Left colon (tissue), 2 donors: ENCODE data around the gene RPL22. TPM values are rescaled to one million over a fixed set of nuclear protein-coding genes. Genes with fewer than 3 reads are reported as not detected.

Source experiments
- ATAC-seq: fragments of 200-7000 bp; cut with Tn5 transposase; one replicate; pipeline ENCODE4 v1.9.1; 2020; ENCODE audit warnings: mild to moderate bottlenecking, moderate library complexity
- DNase-seq, 2 donors: peaks; one replicate each; pipeline ENCODE4 v3.0.0-alpha.2; 2020
- intact Hi-C, 2 donors: fragments of 100-400 bp; cut with DNase I in 1 of 2; cut with micrococcal nuclease in 1 of 2; formaldehyde crosslinking; loops; one replicate each; pipeline versions ENCODE4 v1.11.2 to v1.14.0; 2022; cut with DNase I, micrococcal nuclease
- total RNA-seq, 2 donors: library from RNA; stranded (reverse); fragmentation: NEBNext Ultra II Directional; extraction: Animal tissue kit (Norgen Biotek cat#: 25700); gene quantifications; one replicate each; pipeline ENCODE4 v1.2.1, GENCODE V29; 2021
- donor health status: DM: no; HTN: no; CAD: no.
- donor health status: DM: yes; HTN: yes; CAD: no.

The RPL22 gene
- total RNA-seq, 2 donors from 2014 or later, result 297 to 352 TPM

GRCh38 chr1:6145864-6146410 is 53.5 kb downstream of the RPL22 start:
- no peak for DNase-seq
- intact Hi-C loops, result no loop called here
- no peak for ATAC-seq

- intact Hi-C loops, result no loop called here
- DNase-seq, result no peak
- ATAC-seq, result no peak
These were observed 54.0 kb downstream of the RPL22 start for GRCh38 chr1:6145396-6145750.

- intact Hi-C loops, result no loop called here
- ATAC-seq (no peak), DNase-seq (no peak)
These were observed 54.6 kb downstream of the RPL22 start for GRCh38 chr1:6144647-6145395.

- intact Hi-C loops, result no loop called here
- ATAC-seq, result no peak
- no peak for DNase-seq
These were observed 55.2 kb downstream of the RPL22 start for GRCh38 chr1:6144175-6144574.

GRCh38 chr1:6143395-6143794 is 56.0 kb downstream of the RPL22 start:
- intact Hi-C loops, result no loop called here
- DNase-seq (no peak), ATAC-seq (no peak)

GRCh38 chr1:6142734-6143133 is 56.7 kb downstream of the RPL22 start:
- no peak for ATAC-seq
- intact Hi-C loops, result no loop called here
- no peak for DNase-seq

GRCh38 chr1:6142036-6142621 is 57.3 kb downstream of the RPL22 start:
- DNase-seq (no peak), ATAC-seq (no peak)
- intact Hi-C loops, result no loop called here

- intact Hi-C loops, result no loop called here
- peak; percentile 35 for ATAC-seq
- DNase-seq, result no peak
These were observed 57.8 kb downstream of the RPL22 start for GRCh38 chr1:6141592-6141991.

GRCh38 chr1:6140413-6140812 is 59.0 kb downstream of the RPL22 start:
- DNase-seq (no peak), ATAC-seq (no peak)
- intact Hi-C loops, result no loop called here

GRCh38 chr1:6137758-6138157 is 61.6 kb downstream of the RPL22 start:
- intact Hi-C loops, result no loop called here
- no peak for ATAC-seq
- no peak for DNase-seq

GRCh38 chr1:6136516-6137220 is 62.7 kb downstream of the RPL22 start:
- intact Hi-C loops, result no loop called here
- ATAC-seq (no peak), DNase-seq (no peak)

Other genes starting within 250 kb of the RPL22 start
- 1 to 10 TPM; 7.6 to 8.5 TPM for gene NPHP4, start 207.2 kb downstream of the RPL22 start, total RNA-seq
- gene KCNAB2, start 153.7 kb downstream of the RPL22 start, total RNA-seq, result 1 to 10 TPM; 4.2 to 7.5 TPM
- under 1 TPM; 0.18 to 0.20 TPM for gene CHD5, start 19.3 kb downstream of the RPL22 start, total RNA-seq
- gene RNF207, start 6.5 kb upstream of the RPL22 start, total RNA-seq, result 10 to 100 TPM; 40.8 to 65.3 TPM
- gene ICMT, start 36.4 kb upstream of the RPL22 start, total RNA-seq, result 10 to 100 TPM; 59.6 to 69.7 TPM
- not detected for gene HES3, start 44.6 kb upstream of the RPL22 start, total RNA-seq
- gene GPR153, start 61.5 kb upstream of the RPL22 start, total RNA-seq, result 10 to 100 TPM; 27.0 to 60.6 TPM
- gene ACOT7, start 194.2 kb upstream of the RPL22 start, total RNA-seq, result 10 to 100 TPM; 50.4 to 58.0 TPM
- gene HES2, start 220.3 kb upstream of the RPL22 start, total RNA-seq, result 10 to 100 TPM; 29.4 to 34.0 TPM
- 100 to 1,000 TPM; 100 to 152 TPM for gene ESPN, start 225.2 kb upstream of the RPL22 start, total RNA-seq